NCI-H2081 treated with DMSO at 0.1 percent for 48 hours (cell line): ENCODE measurements around the gene CNR2.
"Not testable (repeated sequence)": the region's sequence is repeated elsewhere in the genome, so short reads cannot be mapped to it uniquely, and the experiment has no call there.

Experiments used
- DNase-seq: peaks from one replicate; lab custom pipeline; 2025; lab: John Stamatoyannopoulos, UW

CNR2 gene

DNA sequence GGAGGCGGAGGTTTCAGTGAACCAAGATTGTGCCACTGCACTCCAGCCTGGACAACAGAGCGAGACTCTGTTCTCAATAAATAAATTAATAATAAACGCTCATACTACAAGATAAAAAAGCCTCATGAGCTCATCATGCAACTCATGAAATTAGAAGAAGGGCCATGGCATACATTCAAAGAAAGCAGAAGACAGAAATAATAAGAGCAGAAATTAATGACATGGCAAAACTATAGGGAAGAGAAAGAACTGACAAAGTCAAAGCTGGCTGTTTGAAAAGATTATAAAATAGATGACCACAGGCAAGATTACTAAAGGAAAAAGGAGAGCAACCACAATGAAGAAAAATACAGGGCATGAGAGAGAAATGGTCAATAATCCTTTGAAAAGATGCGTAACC is 30.4 kb downstream of the CNR2 start:
- no peak for DNase-seq

DNA sequence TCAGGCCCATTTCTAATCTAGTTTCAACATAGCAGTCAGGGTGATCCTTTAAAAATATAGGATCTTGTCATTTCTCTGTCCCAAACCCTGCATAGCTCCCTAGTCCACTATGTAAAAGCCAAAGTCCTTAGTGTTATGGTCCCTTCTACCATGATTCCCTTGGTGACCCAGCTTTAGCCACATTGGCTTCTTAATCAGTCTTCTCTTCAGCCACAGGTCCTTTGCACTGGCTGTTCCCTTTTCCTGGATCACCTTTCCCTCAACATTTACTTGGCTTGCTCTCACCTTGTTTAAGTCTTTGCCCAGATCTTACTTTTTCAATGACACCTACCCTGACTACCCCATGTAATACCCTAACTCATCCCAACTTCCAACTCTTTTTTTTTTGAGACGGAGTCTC is 33.4 kb downstream of the CNR2 start:
- no peak for DNase-seq

DNA sequence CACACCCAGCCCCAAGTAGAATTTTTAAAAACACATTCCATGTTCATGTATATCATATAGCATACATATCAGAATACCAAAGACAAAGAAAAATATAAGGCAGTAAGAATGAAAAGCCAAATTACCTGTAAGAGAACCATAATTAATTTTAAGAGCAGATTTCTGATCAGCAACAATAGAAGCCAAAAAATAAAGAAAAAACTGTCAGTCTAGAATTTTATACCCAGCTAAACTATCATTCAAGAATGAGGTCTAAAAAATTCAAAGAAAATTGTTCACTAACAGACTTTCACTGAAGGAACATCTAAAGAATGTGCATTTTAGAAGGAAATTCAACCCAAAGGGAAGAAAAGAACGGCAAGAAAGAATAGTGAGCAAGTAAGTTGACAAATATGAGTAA is 34.5 kb downstream of the CNR2 start:
- no peak for DNase-seq

DNA sequence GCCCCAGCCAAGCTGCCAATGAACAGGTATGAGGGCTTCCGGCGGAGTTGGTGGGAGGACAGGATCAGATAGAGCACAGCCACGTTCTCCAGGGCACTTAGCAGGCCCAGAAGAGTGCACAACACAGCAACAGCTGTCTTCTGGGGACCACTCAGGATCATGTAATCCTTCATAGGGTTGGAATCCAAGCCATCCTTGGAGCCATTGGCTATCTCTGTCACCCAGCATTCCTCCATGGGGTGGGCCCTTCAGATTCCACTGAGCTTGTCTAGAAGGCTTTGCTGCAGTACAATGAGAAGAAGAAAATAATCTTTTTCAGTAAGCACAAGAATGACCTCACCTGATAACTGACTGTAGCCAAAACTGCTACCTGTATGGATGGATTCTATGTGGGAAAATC is 37.8 kb downstream of the CNR2 start:
- DNase-seq: no peak

DNA sequence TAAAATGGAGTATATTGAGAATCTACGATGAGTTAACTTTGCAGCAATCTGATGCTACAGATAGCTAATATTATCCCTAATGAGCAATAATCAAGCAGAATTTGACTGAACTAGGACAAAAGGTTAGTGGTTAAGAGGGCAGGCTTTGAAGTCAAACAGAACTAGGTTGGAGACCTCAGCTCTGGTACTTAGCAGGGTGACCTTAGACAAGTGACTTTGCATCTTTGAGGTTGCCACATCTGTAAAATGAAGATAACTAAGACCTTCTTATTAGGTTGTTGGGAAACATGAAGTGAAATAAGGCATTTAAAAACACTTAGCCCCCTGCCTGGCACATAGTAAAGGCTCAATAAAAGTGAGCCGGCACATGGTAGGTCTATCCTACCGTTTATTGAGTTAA is 40.7 kb downstream of the CNR2 start:
- no peak for DNase-seq

DNA sequence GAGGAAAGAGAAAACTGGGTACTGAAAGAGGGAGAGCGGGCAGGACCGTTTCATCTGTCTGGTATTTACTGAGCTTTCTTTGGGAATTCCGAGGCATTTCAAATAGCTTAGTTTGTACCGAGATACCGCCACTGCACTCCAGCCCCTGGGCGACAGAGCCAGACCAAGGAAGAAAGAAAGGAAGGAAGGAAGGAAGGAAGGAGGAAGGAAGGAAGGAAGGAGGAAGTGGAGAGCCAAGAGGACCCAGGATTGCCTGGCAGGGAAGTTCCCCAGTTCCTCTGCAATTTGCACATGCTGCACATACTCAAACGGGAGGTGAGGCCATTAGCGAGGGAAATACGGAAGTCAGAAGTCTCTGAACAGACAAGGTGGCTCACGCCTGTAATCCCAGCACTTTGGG is 44.1 kb downstream of the CNR2 start:
- no peak for DNase-seq

DNA sequence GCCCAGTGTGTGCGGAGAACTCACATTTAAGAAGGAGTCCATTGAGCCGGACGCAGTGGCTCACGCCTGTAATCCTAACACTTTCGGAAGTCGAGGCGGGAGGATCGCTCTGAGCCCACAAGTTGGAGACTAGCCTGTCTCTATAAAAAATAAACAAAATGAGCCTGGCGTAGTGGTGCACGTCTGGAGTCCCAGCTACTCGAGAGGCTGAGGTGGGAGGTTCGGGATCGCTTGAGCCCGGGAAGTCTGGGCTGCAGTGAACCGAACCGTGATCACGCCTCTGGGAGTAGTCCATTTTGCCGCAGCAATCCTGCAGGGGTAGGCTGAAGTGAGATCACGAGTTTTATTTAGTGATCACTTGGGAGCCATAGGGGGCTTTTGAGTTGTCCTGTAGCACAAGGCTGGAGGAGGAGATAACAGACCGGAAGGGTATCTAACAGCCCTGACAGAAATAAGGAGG is 44.6 kb downstream of the CNR2 start:
- DNase-seq: no peak

DNA sequence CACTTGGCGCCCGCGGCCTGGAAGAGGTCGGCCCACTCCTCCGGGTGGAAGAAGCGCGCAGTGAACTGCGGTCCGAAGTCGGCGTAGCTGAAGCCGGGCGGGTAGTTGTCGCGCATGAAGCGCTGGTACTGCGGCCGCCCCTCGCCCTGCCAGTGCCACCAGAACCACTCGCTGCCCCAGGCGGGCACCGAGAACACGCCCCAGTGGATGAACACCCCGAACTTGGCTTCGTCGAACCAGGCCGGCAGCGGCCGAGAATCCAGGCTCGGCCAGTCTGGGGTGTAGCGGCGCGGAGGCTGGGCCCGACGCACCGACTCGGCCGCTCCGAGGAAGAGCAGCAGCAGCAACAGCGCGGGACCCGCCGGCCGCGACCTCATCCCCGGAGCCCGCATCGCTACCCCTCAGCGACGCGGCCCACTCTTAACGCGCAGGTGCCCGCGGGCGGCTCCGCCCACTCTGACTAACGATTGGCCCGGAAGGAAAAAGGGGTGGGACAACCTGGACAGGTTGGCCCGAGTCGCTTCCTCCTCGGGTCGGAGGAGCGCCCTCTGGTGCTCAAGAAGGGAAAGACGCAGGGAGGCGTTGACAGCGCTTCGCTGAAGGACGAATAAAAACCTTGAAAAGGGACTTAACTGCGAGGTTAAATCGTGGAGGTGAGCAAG is 45.1 kb downstream of the CNR2 start, which contains the start of gene FUCA1:
FUCA1 (minus strand) TSS at position 396 of the 662 bp plus-strand sequence; CDS start at position 392, 4 bp downstream.
- DNase-seq: peak; percentile 88

DNA sequence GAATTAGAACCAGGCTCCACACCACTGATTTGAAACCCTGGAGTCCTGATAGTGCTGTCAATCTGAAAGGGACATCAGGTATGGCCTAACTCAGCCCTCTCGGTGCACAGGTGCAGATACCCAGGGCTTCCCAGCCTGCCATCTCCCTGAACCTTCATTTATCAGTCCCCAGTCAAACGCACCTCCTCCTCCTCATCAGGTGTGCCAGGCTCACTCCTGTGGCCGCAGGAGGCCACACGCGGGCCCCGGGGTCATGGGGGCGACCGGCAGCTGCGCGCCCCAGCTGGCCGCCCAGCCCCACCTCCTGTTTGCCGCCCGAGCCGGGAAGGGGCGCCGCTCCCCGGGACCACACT is 45.6 kb downstream of the CNR2 start:
- no peak for DNase-seq

DNA sequence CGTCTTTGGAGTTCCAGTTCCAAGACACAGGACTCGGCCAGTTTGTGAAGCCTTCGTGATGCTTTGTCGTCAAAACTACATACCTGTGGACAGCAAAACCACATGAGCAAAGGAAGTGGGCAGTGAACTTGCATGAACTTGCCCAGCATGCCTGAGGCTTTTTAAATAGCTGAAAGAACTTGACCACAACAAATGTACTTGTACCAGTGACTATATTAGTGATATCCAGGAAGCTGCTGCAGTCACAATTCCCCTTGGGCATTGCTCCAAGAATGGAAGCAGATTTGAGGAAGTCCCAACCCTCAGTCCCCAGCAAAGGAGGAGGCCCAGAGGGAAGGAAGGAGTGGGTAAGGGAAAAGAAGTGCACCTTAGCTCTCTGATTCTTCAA is 47.6 kb downstream of the CNR2 start:
- DNase-seq: no peak

DNA sequence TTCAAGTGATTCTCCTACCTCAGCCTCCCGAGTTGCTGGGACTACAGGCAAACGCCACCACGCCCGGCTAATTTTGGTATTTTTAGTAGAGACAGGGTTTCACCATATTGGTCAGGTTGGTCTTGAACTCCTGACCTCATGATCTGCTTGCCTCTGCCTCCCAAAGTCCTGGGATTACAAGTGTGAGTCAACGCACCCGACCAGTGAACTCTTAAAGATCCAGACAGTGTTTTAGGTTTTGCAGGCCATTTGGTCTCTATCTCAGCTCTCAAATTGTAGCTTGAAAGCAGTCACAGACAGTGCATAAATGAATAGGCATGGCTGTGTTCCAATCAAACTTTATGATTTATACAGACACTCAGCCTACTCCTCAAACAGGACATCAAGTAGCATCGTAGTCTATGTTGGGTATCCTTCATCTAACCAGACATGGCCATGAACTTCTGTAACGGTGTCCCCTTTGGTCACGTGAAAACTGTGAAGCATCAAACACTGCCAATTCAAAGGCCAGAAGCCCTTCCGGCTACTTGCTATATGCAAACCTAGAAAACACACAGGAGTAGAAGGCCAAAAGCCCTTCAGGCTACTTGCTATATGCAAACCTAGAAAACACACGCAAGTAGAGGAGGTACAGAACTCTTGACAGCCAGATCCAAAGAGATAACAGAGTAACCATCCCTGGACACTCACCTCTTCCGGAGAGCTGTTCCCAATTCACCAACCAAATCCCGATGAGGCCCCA is 48.2 kb downstream of the CNR2 start:
- no peak for DNase-seq

DNA sequence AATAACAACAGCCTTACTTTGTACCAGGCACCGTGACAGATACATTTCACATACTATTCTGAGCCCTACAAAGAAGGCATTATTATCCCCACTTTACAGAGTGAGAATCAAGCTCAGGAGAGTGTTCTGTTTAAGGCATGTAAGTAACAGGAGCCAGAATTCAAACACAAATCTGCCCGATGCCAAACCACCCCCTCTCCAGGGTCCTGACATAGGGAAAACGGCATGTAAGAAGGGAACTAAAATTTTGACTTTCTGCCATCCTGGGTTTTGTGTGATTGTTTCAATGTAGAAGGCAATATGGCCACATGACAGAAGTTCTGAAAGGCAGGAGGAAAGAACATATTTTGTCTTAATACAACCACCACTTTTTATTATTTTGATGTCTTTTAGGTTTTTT is 50.5 kb downstream of the CNR2 start:
- no peak for DNase-seq

DNA sequence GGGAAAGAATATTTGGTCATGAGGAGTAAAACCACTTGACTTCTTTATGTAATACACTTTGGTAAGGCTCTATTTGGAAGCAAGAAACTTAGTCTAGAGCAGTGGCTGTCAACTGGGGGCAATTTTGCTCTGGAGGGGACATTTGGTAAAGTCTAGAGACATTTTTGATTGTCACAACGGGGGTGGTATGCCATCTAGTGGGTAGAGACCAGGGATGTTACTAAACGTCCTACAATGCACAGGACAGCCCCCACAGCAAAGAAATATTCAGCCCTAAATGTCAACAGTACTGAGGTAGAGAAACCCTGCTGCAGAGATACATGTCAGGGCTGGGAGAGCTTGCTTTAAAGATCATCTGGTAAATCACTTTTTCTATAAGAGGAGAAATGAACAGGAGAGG is 58.6 kb downstream of the CNR2 start:
- no peak for DNase-seq

DNA sequence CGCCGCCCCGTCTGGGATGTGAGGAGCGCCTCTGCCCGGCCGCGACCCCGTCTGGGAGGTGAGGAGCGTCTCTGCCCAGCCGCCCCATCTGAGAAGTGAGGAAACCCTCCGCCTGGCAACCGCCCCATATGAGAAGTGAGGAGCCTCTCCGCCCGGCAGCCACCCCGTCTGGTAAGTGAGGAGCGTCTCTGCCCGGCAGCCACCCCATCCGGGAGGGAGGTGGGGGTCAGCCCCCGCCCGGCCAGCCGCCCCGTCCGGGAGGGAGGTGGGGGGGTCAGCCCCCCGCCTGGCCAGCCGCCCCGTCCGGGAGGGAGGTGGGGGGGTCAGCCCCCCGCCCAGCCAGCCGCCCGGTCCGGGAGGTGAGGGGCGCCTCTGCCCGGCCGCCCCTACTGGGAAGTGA is 60.0 kb downstream of the CNR2 start:
- DNase-seq: not testable (repeated sequence)

DNA sequence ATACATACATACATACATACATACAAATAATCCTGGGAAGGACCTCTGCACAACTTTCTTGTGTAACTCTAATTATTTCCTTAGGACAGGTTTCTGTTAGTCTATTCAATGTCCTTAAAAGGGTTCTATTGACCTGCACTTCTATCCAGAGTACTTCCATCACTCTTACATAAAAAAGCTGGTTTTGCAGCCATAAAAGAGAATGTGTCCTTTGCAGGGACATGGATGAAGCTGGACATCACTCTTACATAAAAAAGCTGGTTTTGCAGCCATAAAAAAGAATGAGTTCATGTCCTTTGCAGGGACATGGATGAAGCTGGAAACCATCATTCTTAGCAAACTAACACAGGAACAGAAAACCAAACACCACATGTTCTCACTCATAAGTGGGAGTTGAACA is 61.8 kb downstream of the CNR2 start:
- DNase-seq: not testable (repeated sequence)

DNA sequence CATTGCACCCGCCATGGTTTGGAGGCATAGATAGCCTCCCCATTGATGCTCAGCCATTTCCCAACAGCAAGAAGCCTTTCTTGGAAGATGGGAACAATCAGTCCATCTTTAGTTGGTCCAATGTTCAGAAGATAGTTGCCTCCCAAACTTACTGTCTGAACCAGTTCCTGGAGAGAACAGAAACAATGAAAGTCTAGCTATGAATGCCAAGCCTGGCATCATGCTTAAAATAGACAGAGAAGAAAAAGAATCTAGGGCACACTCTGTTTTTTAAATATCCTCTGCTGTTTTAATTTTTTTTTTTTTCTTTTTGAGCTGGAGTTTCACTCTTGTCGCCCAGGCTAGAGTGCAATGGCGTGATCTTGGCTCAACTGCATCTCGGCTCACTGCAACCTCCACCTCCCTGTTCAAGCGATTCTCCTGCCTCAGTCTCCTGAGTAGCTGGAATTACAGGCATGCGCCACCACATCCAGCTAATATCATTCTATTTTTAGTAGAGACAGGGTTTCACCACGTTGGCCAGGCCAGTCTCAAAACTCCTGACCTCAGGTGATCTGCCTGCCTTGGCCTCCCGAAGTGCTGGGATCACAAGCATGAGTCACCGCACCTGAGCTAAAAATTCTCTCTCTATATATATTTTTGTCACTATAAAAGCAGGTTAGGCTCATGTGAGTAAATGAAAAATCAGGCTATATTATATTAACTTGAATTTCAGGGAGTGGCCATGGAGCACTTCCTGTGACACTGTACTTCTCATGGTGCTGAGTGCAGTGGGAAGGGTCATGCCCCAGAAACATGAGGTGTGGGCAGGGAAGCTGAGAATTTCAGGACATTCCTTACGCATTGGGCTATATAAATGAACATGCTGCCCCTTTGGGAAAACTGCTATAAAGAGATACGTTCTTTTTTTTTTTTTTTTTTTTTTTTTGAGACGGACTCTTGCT is 64.2 kb downstream of the CNR2 start:
- no peak for DNase-seq

DNA sequence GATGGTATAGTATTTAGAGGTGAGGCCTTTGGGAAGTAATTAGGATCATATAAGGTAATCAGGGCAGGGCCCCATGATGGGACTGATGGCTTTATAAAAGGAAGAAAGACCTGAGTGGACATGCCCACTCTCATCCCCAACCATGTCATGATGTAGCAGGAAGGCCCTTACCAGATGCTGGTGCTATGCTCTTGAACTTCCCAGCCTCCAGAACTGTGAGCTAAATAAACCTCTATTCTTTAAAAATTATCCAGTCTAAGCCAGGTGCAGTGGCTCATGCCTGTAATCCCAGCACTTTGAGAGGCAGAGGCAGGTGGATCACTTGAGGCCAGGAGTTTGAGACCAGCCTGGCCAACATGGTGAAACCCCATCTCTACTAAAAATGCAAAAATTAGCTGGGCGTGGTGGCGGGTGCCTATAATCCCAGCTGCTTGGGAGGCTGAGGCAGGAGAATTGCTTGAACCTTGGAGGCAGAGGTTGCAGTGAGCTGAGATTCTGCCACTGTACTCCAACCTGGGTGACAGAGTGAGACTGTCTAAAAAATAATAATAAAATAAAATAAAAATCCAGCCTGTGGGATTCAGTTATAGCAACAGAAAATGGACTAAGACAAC is 65.6 kb downstream of the CNR2 start:
- not testable (repeated sequence) for DNase-seq

DNA sequence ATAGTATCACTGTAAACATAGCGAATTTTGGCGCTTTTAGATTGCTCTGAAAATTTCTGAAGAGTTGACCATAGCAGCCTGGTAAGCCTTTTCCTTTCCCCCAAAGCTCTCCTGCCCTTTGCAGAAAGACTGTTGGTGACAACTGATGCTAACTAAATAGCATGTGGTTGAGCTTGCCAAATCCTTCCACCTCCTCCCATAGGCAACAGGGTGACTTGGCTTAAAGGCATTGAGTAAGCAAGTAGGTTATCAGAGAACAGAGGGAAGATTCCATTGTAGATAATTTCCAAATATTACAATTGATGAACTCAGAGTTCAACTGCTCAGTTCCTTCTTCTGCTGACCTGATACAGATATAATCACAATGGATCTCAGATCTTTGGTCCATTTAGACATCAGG is 68.0 kb downstream of the CNR2 start:
- DNase-seq: no peak

DNA sequence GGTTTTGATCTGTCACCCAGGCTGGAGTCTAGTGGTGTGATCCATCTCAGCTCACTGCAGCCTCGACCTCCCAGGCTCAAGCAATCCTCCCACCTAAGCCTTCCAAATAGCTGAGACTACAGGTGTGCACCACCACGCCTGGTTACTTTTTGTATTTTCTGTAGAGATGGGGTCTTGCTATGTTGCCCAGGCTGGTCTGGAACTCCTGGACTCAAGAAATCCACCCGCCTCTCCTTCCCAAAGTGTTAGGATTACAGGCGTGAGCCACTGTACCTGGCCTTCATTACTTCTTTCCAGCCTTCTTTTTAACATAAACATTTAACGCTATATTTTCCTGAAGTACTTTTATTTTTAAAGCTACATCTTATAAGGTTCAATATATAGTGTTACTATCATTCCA is 69.5 kb downstream of the CNR2 start:
- no peak for DNase-seq

DNA sequence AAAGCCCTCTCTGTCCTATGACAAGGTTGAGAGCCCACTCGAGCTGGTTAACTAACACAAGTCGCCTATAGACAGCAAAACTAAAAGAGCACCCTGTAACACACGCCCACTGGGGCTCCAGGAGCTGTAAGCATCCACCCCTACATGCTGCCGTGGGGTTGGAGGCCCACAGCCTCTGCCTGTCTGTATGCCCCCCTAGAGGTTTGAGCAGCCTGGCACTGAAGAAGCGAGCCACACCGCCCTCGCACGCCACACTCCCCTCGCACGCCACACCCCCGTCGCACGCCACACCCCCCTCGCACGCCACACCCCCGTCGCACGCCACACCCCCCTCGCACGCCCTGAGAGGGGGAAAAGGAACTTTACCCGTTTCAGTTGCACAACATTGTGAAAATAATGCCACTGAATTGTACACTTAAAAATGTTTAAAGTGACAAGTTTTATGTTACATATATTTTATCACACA is 74.7 kb downstream of the CNR2 start:
- DNase-seq: no peak

DNA sequence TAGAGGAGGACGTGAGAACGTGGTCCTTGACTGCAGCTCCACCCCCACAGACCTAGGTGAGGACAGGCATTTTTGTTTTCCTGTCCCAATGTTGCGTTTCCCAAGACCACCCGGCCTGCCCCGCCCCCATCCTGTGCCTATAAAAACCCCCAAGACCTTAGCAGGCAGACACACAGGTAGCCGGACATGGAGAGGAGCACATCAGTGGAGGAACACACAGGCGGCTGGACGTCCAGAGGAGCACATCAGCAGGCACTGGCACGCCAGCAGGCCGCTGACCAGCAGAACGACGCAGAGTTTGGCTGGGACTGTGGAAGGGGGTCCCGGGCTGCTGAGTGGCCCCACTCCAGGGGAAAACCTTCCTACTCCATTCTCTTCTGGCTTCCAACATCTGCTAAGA is 75.3 kb downstream of the CNR2 start:
- no peak for DNase-seq

DNA sequence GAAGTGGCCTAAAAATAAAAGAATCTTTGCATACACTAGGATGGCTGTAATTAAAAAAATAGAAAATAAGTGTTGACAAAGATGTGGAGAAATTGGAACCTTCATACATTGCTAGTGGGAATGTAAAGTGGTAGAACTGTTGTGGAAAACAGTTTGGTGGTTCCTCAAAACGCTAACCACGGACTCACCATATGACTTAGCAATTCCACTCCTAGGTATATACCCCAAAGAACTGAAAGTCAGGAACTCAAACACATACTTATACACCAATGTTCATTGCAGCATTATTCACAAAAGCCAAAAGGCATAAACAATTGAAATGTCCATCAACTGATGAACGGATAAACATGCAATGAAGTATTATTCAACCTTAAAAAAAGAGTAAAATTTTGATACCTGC is 77.1 kb downstream of the CNR2 start:
- DNase-seq: no peak
